ENCODE results near the gene OR52K1. TPM values are rescaled to one million over a fixed set of nuclear protein-coding genes. Genes with fewer than 3 reads are reported as not detected.

Gene OR52K1
- polyA plus RNA-seq, 1 donor (not counting 4 experiments of a cell fraction or from before 2014, with no cell fraction given): not detected

GRCh38 chr11:4443232-4443891 is 39.1 kb upstream of the OR52K1 start:
- dilution Hi-C loops (cut with MboI; ENCODE audit: extremely low pct_ligation_motif_present, low sequenced_read_pairs): no loop called here
- Histone ChIP-seq H2AFZ (ENCODE audit: control insufficient read depth, low read length) (no peak overlapping the region), H3K27me3 (ENCODE audit: control insufficient read depth, extremely low read depth, insufficient read depth, low read length) (no peaks in the 10 kb centered on the region), H3K36me3 (ENCODE audit: control insufficient read depth in 2 of 2, extremely low read depth in 1 of 2, insufficient read depth in 2 of 2, low read length in 2 of 2) (no peaks in the 10 kb centered on the region), H3K4me3 (ENCODE audit: control insufficient read depth in 2 of 3, extremely low read depth in 1 of 3, insufficient read depth in 2 of 3, low read depth in 1 of 3, low read length in 3 of 3) (no peak overlapping the region), H3K9me1 (ENCODE audit: control insufficient read depth, extremely low read depth, insufficient read depth, low read length) (no peaks in the 10 kb centered on the region), H3K9ac (ENCODE audit: control insufficient read depth, extremely low read depth, insufficient read depth, low read length) (no peak overlapping the region), H3K4me2 (ENCODE audit: control insufficient read depth, extremely low read depth, insufficient read depth, low read depth, low read length) (no peak overlapping the region), H3K4me1 (ENCODE audit: control insufficient read depth, extremely low read depth, insufficient read depth, low read length) (no peaks in the 10 kb centered on the region), H3K79me2 (ENCODE audit: control insufficient read depth, insufficient read depth, low read length) (no peaks in the 10 kb centered on the region), H3K9me3 (ENCODE audit: control insufficient read depth, low read depth, low read length) (no peaks in the 10 kb centered on the region), H3K27ac (ENCODE audit: control insufficient read depth, insufficient read depth, low read length) (no peak overlapping the region), H4K20me1 (ENCODE audit: control insufficient read depth, extremely low read depth, insufficient read depth, low read length) (no peaks in the 10 kb centered on the region)
- TF ChIP-seq EZH2 (IDR thresholded peaks at IDR 0.05; ENCODE audit: low read length): no peak
- TF ChIP-seq, protein P1, sequence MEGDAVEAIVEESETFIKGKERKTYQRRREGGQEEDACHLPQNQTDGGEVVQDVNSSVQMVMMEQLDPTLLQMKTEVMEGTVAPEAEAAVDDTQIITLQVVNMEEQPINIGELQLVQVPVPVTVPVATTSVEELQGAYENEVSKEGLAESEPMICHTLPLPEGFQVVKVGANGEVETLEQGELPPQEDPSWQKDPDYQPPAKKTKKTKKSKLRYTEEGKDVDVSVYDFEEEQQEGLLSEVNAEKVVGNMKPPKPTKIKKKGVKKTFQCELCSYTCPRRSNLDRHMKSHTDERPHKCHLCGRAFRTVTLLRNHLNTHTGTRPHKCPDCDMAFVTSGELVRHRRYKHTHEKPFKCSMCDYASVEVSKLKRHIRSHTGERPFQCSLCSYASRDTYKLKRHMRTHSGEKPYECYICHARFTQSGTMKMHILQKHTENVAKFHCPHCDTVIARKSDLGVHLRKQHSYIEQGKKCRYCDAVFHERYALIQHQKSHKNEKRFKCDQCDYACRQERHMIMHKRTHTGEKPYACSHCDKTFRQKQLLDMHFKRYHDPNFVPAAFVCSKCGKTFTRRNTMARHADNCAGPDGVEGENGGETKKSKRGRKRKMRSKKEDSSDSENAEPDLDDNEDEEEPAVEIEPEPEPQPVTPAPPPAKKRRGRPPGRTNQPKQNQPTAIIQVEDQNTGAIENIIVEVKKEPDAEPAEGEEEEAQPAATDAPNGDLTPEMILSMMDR (optimal IDR thresholded peaks at IDR 0.05 in 1 of 3, IDR thresholded peaks at IDR 0.05 in 1 of 3, conservative IDR thresholded peaks at IDR 0.05 in 1 of 3; ENCODE audit: extremely low read depth in 1 of 3, insufficient read depth in 2 of 3, low read length in 3 of 3): no peak
- DNase-seq (ENCODE audit: low read depth, low spot score): no peak
- FAIRE-seq: no peak

- H3K36me3 ChIP-seq (ENCODE audit: control insufficient read depth in 2 of 2, extremely low read depth in 1 of 2, insufficient read depth in 2 of 2, low read length in 2 of 2): no peaks in the 10 kb centered on the region
- H2AFZ ChIP-seq (ENCODE audit: control insufficient read depth, low read length): no peak within 1 kb of the TSS
- H3K9me1 ChIP-seq (ENCODE audit: control insufficient read depth, extremely low read depth, insufficient read depth, low read length): no peaks in the 10 kb centered on the region
- peaks cover 4% of the 10 kb centered on the region for H3K4me1 ChIP-seq (ENCODE audit: control insufficient read depth, extremely low read depth, insufficient read depth, low read length)
- no peak within 1 kb of the TSS for H3K27ac ChIP-seq (ENCODE audit: control insufficient read depth, insufficient read depth, low read length)
- H4K20me1 ChIP-seq (ENCODE audit: control insufficient read depth, extremely low read depth, insufficient read depth, low read length): no peaks in the 10 kb centered on the region
- no peak for DNase-seq (ENCODE audit: low read depth, low spot score)
- H3K9ac ChIP-seq (ENCODE audit: control insufficient read depth, extremely low read depth, insufficient read depth, low read length): no peak within 1 kb of the TSS
- dilution Hi-C loops (cut with MboI; ENCODE audit: extremely low pct_ligation_motif_present, low sequenced_read_pairs): no loop called here
- FAIRE-seq: no peak
- no peak within 1 kb of the TSS for H3K4me2 ChIP-seq (ENCODE audit: control insufficient read depth, extremely low read depth, insufficient read depth, low read depth, low read length)
- no peaks in the 10 kb centered on the region for H3K79me2 ChIP-seq (ENCODE audit: control insufficient read depth, insufficient read depth, low read length)
- H3K4me3 ChIP-seq (ENCODE audit: control insufficient read depth in 2 of 3, extremely low read depth in 1 of 3, insufficient read depth in 2 of 3, low read depth in 1 of 3, low read length in 3 of 3): no peak within 1 kb of the TSS
- TF ChIP-seq EZH2 (IDR thresholded peaks at IDR 0.05; ENCODE audit: low read length): no peak
- TF ChIP-seq, protein P1 (optimal IDR thresholded peaks at IDR 0.05 in 1 of 3, IDR thresholded peaks at IDR 0.05 in 1 of 3, conservative IDR thresholded peaks at IDR 0.05 in 1 of 3; ENCODE audit: extremely low read depth in 1 of 3, insufficient read depth in 2 of 3, low read length in 3 of 3): no peak
- no peaks in the 10 kb centered on the region for H3K27me3 ChIP-seq (ENCODE audit: control insufficient read depth, extremely low read depth, insufficient read depth, low read length)
- no peaks in the 10 kb centered on the region for H3K9me3 ChIP-seq (ENCODE audit: control insufficient read depth, low read depth, low read length)
Measured at GRCh38 chr11:4448995-4449394, 33.5 kb upstream of the OR52K1 start, which contains the start of gene OR52K2. OR52K2 (plus strand) TSS chr11:4449295; CDS start chr11:4449340, 45 bp downstream.
